Measurements from ENCODE around the gene PKD1L1. TPM values are rescaled to one million over a fixed set of nuclear protein-coding genes. Genes with fewer than 3 reads are reported as not detected.

The PKD1L1 gene
- total RNA-seq, 1 experiment from 2014 or later, result not detected

- TF ChIP-seq EZH2 (IDR thresholded peaks at IDR 0.05; ENCODE audit: borderline replicate concordance, low read depth, low read length, poor library complexity, severe bottlenecking) (no peak), CTCF (conservative IDR thresholded peaks at IDR 0.05; ENCODE audit: low read depth, low read length) (no peak)
- Histone ChIP-seq H3K27ac (ENCODE audit: low read depth, low read length, poor library complexity, severe bottlenecking) (no peak overlapping the region), H3K9me3 (ENCODE audit: low read depth, low read length, poor library complexity, severe bottlenecking) (no peaks in the 10 kb centered on the region), H3K4me3 (ENCODE audit: low read depth, low read length, poor library complexity, severe bottlenecking) (no peak overlapping the region), H3K4me1 (ENCODE audit: insufficient read depth, low read length, poor library complexity, severe bottlenecking) (no peaks in the 10 kb centered on the region), H3K36me3 (ENCODE audit: insufficient read depth, low read length, poor library complexity, severe bottlenecking) (no peaks in the 10 kb centered on the region), H3K27me3 (replicated peaks; ENCODE audit: insufficient read depth, low read depth, low read length, poor library complexity) (no peaks in the 10 kb centered on the region)
- ChIA-PET CTCF (no interaction called here), POLR2A (ENCODE audit: low non-redundant PET) (no interaction called here)
- intact Hi-C loops (cut with micrococcal nuclease; ENCODE audit: unreplicated experiment), result no loop called here
- no peak for DNase-seq (ENCODE audit: low spot score)
- no TSS peak for BruUV-seq (replicated peaks)
Measured at GRCh38 chr7:47744883-47745282, 203.4 kb downstream of the PKD1L1 start.

GRCh38 chr7:47743965-47744591 is 204.2 kb downstream of the PKD1L1 start:
- Histone ChIP-seq H3K4me1 (ENCODE audit: insufficient read depth, low read length, poor library complexity, severe bottlenecking) (no peaks in the 10 kb centered on the region), H3K27me3 (replicated peaks; ENCODE audit: insufficient read depth, low read depth, low read length, poor library complexity) (no peaks in the 10 kb centered on the region), H3K4me3 (ENCODE audit: low read depth, low read length, poor library complexity, severe bottlenecking) (no peak overlapping the region), H3K9me3 (ENCODE audit: low read depth, low read length, poor library complexity, severe bottlenecking) (no peaks in the 10 kb centered on the region), H3K36me3 (ENCODE audit: insufficient read depth, low read length, poor library complexity, severe bottlenecking) (no peaks in the 10 kb centered on the region), H3K27ac (ENCODE audit: low read depth, low read length, poor library complexity, severe bottlenecking) (no peak overlapping the region)
- TF ChIP-seq CTCF (conservative IDR thresholded peaks at IDR 0.05; ENCODE audit: low read depth, low read length) (no peak), EZH2 (IDR thresholded peaks at IDR 0.05; ENCODE audit: borderline replicate concordance, low read depth, low read length, poor library complexity, severe bottlenecking) (no peak)
- intact Hi-C loops (cut with micrococcal nuclease; ENCODE audit: unreplicated experiment), result no loop called here
- no peak for DNase-seq (ENCODE audit: low spot score)
- ChIA-PET CTCF (no interaction called here), POLR2A (ENCODE audit: low non-redundant PET) (no interaction called here)
- BruUV-seq (replicated peaks), result no TSS peak

GRCh38 chr7:47741984-47742383 is 206.3 kb downstream of the PKD1L1 start:
- H3K9me3 ChIP-seq (ENCODE audit: low read depth, low read length, poor library complexity, severe bottlenecking), result no peaks in the 10 kb centered on the region
- no peaks in the 10 kb centered on the region for H3K4me1 ChIP-seq (ENCODE audit: insufficient read depth, low read length, poor library complexity, severe bottlenecking)
- BruUV-seq (replicated peaks), result no TSS peak
- H3K36me3 ChIP-seq (ENCODE audit: insufficient read depth, low read length, poor library complexity, severe bottlenecking), result no peaks in the 10 kb centered on the region
- ChIA-PET CTCF (no interaction called here), POLR2A (ENCODE audit: low non-redundant PET) (no interaction called here)
- TF ChIP-seq CTCF (conservative IDR thresholded peaks at IDR 0.05; ENCODE audit: low read depth, low read length), result no peak
- TF ChIP-seq EZH2 (IDR thresholded peaks at IDR 0.05; ENCODE audit: borderline replicate concordance, low read depth, low read length, poor library complexity, severe bottlenecking), result no peak
- DNase-seq (ENCODE audit: low spot score), result no peak
- H3K27ac ChIP-seq (ENCODE audit: low read depth, low read length, poor library complexity, severe bottlenecking), result no peak overlapping the region
- no peak overlapping the region for H3K4me3 ChIP-seq (ENCODE audit: low read depth, low read length, poor library complexity, severe bottlenecking)
- intact Hi-C loops (cut with micrococcal nuclease; ENCODE audit: unreplicated experiment), result no loop called here
- no peaks in the 10 kb centered on the region for H3K27me3 ChIP-seq (replicated peaks; ENCODE audit: insufficient read depth, low read depth, low read length, poor library complexity)
